Fibroblast of gingiva (primary cell): ENCODE data around the gene ANKRD23.
A peak's percentile ranks its signal among the peaks of the same experiment; 100 is the strongest.

Experiments used
- DNase-seq: peaks from one replicate; pipeline ENCODE4 v3.0.0-alpha.2; 2011; ENCODE audit warnings: low read depth

The ANKRD23 gene

GRCh38 chr2:96838345-96839292, 5.2 kb downstream of the ANKRD23 start:
- DNase-seq, result no peak

- DNase-seq, result no peak
Measured at GRCh38 chr2:96837575-96837974, 6.2 kb downstream of the ANKRD23 start.

DNA sequence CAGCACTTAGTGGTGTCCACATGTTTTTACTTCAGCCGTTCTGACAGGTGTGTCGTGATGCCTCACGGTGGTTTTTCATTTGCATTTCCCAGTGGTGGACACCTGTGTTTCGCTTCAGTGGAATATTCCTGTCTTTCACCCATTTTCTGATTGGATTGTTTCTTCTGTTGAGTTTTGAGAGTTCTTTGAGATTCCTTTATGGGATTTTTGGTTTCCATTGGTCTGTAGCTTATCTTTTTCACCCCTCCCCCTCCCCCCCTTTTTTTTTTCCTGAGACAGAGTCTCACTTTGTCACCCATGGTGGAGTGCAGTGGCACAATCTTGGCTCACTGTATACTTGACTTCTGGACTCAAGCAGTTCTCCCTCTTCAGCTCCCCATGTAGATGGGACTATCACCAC, 8.0 kb downstream of the ANKRD23 start:
- DNase-seq, result no peak

GRCh38 chr2:96832754-96833507, 10.9 kb downstream of the ANKRD23 start:
- DNase-seq, result no peak

GRCh38 chr2:96832408-96832753, 11.4 kb downstream of the ANKRD23 start:
- no peak for DNase-seq

DNA sequence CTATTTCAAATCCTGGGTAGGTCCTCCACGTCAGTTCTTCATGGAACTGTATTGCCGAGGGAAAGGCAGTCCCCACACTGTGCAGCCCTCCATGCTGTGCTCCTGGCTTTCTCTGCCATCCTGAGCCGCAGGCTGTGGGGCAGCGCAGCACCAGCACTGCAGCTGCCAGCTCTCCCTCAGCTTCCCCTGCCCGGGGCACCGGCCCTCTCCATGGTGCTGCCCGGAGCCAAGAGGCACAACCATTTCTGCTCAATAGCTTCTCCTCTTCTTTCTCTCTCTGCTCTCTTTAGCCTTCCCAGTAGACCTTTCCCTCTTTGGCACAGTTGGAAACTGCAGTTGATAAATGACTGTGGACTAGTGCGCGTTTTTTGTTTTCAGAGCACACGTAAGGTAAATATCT, 12.1 kb downstream of the ANKRD23 start:
- no peak for DNase-seq

DNA sequence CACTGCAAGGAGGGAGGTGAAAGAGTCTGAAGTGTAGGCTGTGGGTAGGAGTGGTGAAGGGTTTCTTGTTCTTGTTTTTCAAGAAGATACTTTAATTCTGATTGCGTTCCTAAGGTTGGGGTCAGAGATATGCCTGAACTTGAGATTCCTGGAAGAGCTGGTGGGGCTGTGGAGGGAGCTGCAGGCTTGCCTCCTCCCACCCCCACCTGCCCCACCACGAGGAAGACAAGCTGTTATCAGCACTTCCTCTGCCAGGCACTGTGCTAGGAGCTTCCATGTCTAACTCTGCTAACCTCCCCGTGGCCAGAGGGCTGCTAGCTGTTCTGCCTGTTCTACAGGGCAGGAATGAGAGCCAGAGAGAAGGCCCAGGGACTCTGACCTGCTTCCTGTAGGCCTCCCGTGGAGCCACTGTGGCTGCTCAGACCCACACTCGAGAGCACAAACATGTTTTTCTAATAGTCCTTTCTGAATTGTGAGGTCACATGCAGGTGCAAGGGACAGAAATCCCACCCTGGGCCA, 13.7 kb downstream of the ANKRD23 start:
- no peak for DNase-seq

DNA sequence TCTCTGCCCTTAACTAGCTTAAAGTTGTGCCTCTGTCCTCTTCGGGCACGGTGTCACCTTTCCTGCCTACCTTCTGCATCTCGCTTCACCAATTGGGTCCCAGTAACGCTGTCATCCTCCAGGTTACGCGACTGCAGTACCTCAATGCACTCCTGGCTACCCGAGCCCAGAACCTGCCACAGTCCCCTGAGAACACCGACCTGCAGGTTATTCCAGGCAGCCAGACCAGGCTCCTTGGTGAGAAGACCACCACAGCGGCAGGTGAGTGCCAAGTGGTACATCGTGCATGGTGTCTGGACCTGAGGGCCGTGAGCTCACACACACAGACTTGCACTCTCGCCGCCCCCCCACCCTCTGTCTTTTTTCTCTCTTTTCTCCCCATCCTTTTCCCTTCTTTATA, 14.9 kb downstream of the ANKRD23 start:
- no peak for DNase-seq

DNA sequence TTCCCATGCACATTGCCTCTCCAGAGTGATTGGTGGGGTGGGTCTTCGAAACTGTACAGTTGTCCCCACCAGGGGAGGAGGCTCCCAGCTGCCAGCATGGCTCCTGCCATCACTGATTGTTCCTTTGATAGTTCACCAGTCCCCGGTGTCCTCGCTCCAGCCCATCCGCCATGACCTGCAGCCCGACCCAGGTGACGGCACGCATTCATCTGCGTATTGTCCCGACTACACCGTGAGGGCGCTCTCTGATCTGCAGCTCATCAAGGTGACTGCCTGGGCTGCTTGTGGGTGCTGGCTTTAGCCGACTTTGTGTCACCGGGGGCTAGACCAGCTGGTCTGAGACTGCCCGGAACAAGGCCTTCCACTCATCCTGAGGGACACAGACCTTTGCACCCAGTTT, 15.4 kb downstream of the ANKRD23 start:
- DNase-seq, result no peak

DNA sequence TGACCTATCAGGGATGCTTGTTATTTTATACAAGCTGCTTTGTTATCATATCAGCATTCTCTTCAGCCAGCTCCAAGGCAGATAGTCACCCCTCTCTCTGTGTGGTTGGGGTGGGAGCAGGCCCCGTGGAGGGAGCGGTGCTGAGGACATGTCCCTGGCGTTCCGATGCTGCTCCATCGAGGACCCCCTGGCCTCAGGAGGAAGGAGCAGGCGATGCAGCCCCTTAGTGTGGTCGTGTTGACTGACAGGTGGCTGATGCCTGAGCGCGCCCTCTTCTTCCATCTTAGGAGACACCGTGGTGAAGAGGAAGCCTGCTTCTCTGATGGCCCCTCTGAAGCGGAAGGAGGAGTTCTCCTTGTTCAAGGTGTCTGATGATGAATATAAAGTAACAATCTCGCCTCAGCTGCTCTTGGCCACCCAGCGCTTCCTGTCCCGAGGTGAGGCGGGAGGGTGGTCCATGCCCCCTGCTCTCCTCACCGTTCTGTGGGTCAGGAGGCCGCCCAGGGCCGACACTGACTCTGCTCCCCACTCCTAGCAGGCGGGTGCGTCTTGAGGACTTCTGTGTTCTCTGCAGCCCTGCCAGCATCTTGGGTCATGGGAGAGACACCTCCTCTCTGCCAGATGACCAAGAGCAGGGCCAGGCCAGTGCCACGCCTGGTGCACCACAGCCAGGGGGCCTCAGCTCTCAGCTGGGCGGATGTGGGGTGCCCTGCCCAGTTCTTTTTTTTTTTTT, 17.1 kb downstream of the ANKRD23 start:
- DNase-seq, result no peak

DNA sequence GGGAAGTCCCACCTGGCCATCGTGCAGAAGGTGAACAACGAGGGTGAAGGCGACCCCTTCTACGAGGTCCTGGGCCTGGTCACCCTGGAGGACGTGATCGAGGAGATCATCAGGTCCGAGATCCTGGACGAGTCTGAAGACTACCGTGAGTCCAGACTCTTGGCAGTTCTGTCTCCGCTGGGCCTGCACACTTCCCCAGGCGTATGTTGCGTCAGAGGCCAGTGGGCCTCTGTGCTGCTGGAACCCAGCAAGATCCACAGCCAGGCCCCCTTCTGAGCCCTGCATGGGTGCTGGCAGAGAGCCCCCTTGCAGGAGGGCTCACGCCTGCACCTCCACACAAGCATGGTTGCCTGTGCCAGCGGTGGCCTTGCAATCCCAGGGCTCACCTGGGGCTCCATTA, 18.8 kb downstream of the ANKRD23 start:
- no peak for DNase-seq

- DNase-seq, result no peak
Measured at GRCh38 chr2:96824079-96824870, 19.5 kb downstream of the ANKRD23 start.

GRCh38 chr2:96823198-96823597, 20.6 kb downstream of the ANKRD23 start:
- DNase-seq, result peak; percentile 26

DNA sequence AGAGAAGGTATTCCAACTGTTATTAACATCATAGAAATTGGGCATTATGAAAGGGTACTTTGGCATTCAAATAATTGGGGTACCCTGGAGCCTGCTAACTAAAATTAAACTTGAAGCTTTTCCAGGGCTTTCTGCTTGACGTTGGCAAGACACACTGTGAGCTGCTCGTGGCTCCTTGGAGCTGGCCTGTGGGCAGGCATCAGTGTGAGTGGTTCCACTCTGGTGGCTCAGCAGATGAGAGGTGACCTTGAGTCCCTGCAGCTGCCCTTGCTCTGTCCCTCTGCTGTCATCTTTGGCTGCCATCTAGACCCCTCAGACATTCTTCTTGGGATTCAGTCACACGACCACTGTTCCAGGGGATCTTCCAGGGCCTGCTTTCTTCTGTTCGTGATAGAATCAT, 21.0 kb downstream of the ANKRD23 start:
- DNase-seq, result no peak

GRCh38 chr2:96821113-96821675, 22.6 kb downstream of the ANKRD23 start:
- DNase-seq, result no peak

DNA sequence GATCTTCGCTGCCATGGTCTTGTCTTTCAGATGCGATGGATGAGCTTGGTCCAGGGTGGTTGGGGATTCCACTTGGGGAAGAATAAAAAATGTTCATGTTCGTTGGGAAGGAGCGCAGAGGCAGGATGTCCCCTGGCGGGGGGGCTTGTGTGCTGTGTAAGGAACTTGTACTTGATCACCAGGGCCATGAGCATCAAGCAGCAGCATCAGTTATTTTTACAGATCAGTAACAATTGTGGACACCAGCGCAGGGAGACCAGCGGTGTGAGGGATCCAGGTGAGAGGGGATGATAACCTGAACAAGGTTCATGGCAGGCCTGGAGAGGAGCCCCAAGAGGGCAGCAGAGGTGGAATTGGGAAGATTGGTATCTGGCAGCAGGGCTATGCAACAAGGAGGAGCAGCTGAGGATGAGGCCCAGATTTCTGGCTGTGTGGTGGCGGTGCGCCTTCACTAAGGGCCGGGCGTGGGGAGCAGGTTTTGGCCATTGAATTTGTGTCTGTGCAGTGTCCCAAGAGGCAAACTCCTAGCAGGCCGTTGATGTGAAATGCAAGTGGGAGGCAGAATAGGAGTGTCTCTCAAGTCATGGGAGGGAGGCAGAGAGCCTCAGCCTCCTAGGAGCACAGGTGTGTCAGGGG, 23.8 kb downstream of the ANKRD23 start:
- DNase-seq, result no peak

- no peak for DNase-seq
Measured at GRCh38 chr2:96819128-96819875, 24.5 kb downstream of the ANKRD23 start.

DNA sequence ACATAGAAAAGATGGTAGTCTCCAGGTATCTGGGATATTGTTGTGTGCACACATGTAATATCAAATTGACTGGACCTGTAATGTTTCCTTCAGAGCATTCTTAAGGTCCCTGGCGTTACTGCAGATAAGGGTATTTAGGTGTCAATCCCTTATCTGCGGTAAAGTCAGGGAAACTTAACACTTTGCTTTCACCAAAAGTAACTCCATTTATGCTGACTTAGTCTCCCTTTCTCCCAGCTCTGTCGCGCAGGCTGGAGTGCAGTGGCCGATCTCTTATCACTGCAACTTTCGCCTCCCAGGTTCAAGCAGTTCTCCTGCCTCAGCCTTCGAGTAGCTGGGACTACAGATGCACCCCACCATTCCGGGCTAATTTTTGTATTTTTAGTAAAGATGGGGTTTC, 25.9 kb downstream of the ANKRD23 start:
- DNase-seq, result no peak

GRCh38 chr2:96816836-96817702, 26.8 kb downstream of the ANKRD23 start:
- DNase-seq, result peak; percentile 56
